GM19025 (cell line): Measurements from ENCODE around the gene SLC17A7.

Source experiments
- ATAC-seq: cut with Tn5 transposase; IDR thresholded peaks from one replicate; pipeline ENCODE4 v1.9.1; 2021; ENCODE audit warnings: mild to moderate bottlenecking, low read depth, moderate library complexity; ENCODE audit not compliant: unreplicated experiment

The SLC17A7 gene

DNA sequence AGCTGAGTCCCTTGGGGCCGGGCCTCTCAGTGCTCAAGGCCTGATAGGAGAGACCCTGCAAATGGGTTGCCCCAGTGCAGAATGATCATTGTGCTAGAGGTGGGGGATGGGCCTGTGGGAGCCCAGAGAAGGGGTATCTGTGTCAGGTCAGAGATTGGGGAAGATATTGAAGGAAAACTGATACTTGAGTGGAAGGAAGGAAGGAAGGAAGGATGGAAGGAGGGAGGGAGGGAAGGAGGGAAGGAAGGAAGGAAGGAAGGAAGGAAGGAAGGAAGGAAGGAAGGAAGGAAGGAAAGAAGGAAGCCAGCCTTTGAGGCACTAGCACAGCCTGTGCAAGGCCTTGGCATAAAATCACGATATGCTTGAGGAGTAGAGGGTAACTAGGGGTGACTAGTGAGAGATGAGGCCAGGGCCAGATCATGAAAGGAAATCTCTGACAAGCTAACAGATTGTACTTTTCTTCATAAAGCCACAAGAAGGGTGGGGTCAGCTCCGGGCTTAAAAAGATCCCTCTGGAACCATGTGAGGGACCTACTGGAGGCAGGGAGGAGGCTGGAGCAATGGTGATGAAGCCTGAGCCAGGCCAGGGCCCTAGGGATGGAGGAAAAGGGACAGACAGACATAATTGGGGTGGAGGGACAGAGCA, 29.5 kb downstream of the SLC17A7 start:
- no peak for ATAC-seq

DNA sequence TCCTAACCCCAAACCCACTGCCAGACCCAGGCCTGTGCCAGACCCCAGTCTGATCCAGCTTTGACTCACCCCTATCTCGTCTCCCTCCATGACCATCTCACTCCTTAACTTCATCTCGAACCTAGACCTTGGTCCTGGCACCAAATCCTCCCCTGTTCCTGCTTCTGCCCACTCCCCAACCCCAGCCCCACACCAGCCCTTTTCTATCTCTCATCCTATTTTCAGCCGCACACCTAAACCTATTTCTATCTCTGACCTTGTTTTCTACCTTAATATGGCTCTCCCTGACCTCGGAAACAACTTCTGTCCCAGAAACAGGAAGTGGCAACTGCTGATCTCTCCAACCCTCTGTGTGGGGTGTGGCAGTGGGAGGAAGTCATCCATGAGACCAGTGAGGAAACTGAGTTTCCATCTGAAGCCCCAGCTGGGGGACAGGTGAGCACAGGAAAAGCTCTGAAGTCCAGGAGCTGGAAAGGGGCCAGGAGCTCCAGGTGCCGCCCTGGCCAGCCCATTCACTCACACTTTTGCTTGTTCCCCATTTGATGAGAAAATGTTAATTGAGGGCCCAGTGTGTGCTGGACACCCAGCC, 31.8 kb downstream of the SLC17A7 start:
- ATAC-seq = no peak

DNA sequence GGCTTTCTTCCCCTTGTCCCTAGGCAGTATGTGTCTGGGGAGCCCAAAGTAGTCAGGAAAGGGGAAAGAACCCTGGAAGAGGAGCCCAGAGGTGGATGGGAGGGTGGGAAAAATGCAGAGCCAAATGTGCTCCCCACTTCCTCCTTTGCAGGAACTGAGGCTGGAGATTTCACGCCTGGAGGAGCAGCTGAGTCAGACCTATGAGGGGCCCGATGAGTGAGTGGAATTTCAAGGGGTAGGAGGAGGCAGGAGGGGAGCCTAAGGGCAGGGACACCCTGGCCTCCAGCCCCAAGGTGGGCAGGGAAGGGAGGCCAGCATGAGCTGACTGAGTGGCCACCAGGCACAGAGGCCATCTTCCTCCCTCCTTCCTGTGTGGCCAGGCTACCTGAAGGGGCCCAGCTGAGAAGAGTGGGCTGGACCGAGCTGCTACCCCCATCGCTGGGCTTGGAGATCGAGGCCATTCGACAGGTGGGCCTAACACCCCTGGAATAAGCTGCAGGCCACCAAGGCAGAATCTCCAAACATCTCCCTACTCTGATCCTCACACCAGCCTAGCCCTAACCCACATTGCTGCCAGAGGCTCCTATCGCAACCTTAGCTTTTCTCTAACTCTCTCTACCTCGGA, 32.4 kb downstream of the SLC17A7 start:
- no peak for ATAC-seq

- ATAC-seq = no peak
These were observed 33.8 kb downstream of the SLC17A7 start for GRCh38 chr19:49407482-49408015.

DNA sequence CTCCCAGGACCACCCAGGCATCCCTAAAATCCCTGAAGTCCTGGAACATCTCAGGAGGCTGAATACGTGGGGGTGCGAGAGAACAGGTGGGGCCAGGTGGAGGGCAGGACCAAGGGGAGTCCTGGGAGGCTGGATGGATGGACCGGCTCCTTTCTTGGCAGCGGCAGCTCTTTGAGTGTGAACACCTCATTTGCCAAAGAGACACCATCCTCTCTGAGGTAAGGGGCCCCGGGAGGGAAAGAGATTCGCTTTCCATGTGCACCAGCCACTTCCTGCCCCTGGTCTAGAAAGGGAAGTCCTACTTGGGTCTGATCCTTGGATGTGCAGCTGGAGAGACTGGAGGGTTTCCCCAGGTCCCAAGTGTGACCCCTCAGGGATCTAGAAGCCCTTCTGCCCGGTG, 34.2 kb downstream of the SLC17A7 start:
- ATAC-seq = no peak

GRCh38 chr19:49403404-49404187, 37.7 kb downstream of the SLC17A7 start:
- ATAC-seq = no peak

DNA sequence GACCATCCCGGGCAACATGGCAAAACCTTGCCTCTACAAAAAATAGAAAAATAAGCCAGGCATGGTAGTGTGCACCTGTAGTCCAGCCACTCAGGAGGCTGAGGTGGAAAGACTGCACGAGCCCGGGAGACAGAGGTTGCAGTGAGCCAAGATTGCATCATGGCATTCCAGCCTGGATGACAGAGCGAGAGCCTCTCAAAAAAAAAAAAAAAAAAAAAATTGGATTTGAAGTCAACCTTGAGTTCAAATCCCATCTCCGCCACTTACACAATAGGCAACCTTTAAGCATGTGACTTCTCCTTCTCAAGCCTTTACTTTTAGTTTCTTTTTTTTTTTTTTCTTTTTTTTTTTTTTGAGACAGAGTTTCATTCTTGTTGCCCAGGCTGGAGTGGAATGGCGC, 41.3 kb downstream of the SLC17A7 start:
- no peak for ATAC-seq

DNA sequence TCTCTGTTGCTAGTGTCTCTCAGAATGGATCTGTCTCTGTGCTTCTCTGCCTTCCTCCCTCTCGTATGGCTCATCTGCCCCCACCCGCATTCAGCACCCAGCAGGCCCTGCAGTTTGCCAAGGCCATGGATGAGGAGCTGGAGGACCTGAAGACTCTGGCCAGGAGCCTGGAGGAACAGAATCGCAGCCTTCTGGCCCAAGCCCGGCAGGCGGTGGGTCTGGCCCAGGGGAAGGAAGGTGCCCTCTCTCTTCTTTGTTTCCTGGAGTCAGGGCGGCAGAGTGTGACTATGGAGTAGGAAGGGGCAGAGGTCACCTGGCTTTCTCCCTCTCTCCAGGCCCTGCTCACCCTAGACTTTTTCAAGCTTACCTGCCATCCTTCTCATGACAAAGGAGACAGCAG, 42.4 kb downstream of the SLC17A7 start:
- ATAC-seq = no peak

DNA sequence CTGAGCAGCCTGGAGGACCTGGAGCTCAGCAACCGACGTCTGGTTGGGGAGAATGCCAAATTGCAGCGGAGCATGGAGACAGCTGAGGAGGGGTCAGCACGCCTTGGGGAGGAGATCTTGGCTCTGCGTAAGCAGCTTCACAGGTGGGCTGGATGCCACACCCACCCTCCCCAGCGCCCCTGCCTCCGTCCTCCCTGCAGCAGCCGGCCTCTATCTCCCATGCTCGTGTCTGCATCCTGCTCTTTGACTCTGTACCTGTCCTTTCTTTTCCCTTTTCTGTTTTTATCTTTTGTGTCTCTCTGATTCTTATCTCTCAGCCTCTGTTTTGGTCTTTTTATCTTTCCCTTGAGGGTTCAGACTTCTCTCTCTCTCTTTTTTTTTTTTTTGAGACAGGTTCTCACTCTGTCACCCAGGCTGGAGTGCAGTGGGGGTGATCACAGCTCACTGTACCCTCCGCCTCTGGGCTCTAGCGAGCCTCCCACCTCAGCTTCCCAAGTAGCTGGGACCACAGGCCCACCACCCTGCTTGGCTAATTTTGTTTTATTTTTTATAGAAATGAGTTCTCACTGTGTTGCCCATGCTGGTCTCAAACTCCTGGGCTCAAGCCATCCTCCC, 43.2 kb downstream of the SLC17A7 start:
- ATAC-seq = no peak

- ATAC-seq = no peak
These were observed 44.4 kb downstream of the SLC17A7 start for GRCh38 chr19:49396738-49397505.

- ATAC-seq = no peak
These were observed 45.5 kb downstream of the SLC17A7 start for GRCh38 chr19:49395581-49396407.

GRCh38 chr19:49393881-49394280, 47.4 kb downstream of the SLC17A7 start:
- ATAC-seq = no peak

- ATAC-seq = no peak
These were observed 49.5 kb downstream of the SLC17A7 start for GRCh38 chr19:49391581-49392399.

GRCh38 chr19:49390929-49391359, 50.4 kb downstream of the SLC17A7 start:
- ATAC-seq = no peak

GRCh38 chr19:49390131-49390928, 51.0 kb downstream of the SLC17A7 start:
- ATAC-seq = no peak

DNA sequence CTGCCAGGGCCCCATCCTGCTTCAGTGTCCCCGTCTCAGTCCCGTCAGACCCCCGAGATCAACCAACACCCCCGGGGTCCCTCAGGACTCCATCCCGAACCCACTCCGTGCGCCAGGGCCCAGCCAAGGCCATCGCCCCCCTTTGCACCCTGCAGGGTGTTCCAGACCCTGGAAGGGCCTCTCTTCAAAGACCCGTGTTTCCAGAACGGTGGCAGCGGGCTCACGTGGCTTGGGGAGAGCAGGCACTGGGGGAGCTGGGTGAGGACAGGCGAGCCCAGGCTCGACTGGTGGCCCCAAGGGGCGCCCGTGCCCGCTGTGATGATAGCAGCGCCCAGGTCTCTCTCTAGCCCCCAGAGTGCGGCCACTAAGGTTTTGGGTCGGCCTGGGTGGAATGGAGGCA, 51.9 kb downstream of the SLC17A7 start:
- ATAC-seq = no peak

GRCh38 chr19:49387936-49388372, 53.4 kb downstream of the SLC17A7 start, which contains the start of gene KASH5:
Gene KASH5 (plus strand): TSS chr19:49388249. CDS start chr19:49390884, 2,635 bp downstream.
- no peak for ATAC-seq
